H1 (cell line): ENCODE results near the gene ADCY1. TPM values are rescaled to one million over a fixed set of nuclear protein-coding genes. Genes with fewer than 3 reads are reported as not detected.

Experiments used
- BACH1 ChIP-seq: IDR thresholded peaks from 2 replicates; pipeline ENCODE4 v1.6.1; 2012; ENCODE audit warnings: low read length, improper control_type of control experiment
- BRCA1 ChIP-seq: IDR thresholded peaks from 2 replicates; pipeline ENCODE4 v1.6.1; 2012; ENCODE audit warnings: low read depth, low read length, improper control_type of control experiment
- CREB1 ChIP-seq: IDR thresholded peaks from 2 replicates; pipeline ENCODE4 v1.6.1; 2012; ENCODE audit warnings: inconsistent platforms
- HDAC6 ChIP-seq: IDR thresholded peaks from one replicate; pipeline ENCODE4 v1.7.1; 2012; ENCODE audit warnings: low read depth, mild to moderate bottlenecking, inconsistent platforms, low read length, moderate library complexity
- KDM1A ChIP-seq: fragments of 200-600, 300-600 bp; sonication (generic); IDR thresholded peaks from 2 replicates; pipeline ENCODE4 v1.7.1; 2016; ENCODE audit warnings: mild to moderate bottlenecking, low read length, borderline replicate concordance
- POLR2AphosphoS5 ChIP-seq: IDR thresholded peaks from 2 replicates; pipeline ENCODE4 v1.6.1; 2011; ENCODE audit warnings: low read depth, low read length
- RFX5 ChIP-seq: IDR thresholded peaks from 2 replicates; pipeline ENCODE4 v1.6.1; 2011; ENCODE audit warnings: low read depth, low read length, improper control_type of control experiment, borderline replicate concordance
- polyA plus RNA-seq, 7 experiments: library from polyadenylated mRNA; depleted of rRNA in 3 of 7; stranded (reverse) in 5 of 7; unstranded in 2 of 7; fragments of >200 nt in 5 of 7; fragments of 200-250 nt in 2 of 7; gene quantifications; 1 replicate in 5 of 7; 2 replicates in 1 of 7; 4 replicates in 1 of 7; pipeline versions ENCODE4 v1.2.1 to v1.2.3, GENCODE V29; 2011 to 2013; ENCODE audit warnings: missing spikeins in 2 of 7, mixed read lengths in 2 of 7
- total RNA-seq: library from RNA; stranded (reverse); fragmentation: NEBNext Ultra II Directional; extraction: Animal tissue kit (Norgen Biotek cat#: 25700); gene quantifications from 2 replicates; pipeline ENCODE4 v1.2.1, GENCODE V29; 2021

Gene ADCY1
- total and polyA plus RNA-seq, 2 of the 8 experiments (the other 6 are each of a cell fraction or from before 2014, with no cell fraction given) = 7.9 to 26.9 TPM

DNA sequence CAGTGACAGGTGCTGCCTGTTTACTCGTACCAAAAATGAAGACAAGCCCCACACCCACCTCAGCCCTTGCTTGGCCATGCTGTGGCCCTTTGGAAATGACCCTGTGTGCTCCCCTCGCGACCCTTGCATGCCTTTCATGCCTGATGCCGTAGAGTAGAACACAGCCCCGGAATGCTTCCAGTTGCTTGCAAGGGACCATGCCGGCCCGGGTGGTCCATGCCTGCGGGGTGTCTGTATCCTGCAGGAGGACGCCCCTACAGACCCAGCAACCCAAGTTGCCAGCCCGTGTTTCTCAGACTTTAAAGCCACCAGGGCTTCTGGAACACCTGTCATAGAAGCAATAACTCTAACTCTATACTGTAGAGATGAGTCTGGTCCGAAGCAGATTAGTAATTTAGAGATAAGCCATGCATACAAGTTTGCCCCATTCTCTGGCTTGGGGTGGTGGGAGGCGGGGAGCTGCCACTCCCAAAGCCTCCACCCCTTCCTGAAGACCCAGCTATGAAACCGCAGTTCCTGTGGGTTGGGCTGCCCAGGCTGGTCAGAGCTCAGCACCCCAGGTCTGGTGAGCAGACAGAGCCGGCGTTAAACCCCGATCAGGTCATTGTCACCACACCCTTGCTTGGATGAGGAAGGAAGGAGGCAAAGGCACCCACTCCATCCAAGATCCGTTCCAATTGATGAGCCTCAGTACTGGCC lies 143.5 kb downstream of the ADCY1 start (continued):
- TF ChIP-seq HDAC6 = no peak
- TF ChIP-seq BACH1 = no peak
- TF ChIP-seq POLR2AphosphoS5 = no peak
- no peak for TF ChIP-seq BRCA1
- no peak for TF ChIP-seq RFX5
- no peak for TF ChIP-seq KDM1A
- TF ChIP-seq CREB1 = no peak
- TF ChIP-seq, all 59 proteins: peak for 0
